OCI-LY3 (cell line): ENCODE results near the gene STK32B.
"Not testable (repeated sequence)": the region's sequence is repeated elsewhere in the genome, so short reads cannot be mapped to it uniquely, and the experiment has no call there.

Experiments
- H2AFZ ChIP-seq: fragments of 200-600, 300-600 bp; shearing (Covaris generic); 2 replicates; pipeline ENCODE4 v1.6.0; 2014; ENCODE audit warnings: antibody characterized with exemption, low read depth, low read length
- H3K27ac ChIP-seq: fragments of 200-600, 300-600 bp; sonication (generic); 2 replicates; pipeline ENCODE4 v1.5.1; 2014; ENCODE audit warnings: mild to moderate bottlenecking, low read length, moderate library complexity, mixed read lengths
- H3K27me3 ChIP-seq: fragments of 200-600, 300-600 bp; sonication (generic); 2 replicates; pipeline ENCODE4 v1.6.1; 2014; ENCODE audit warnings: low read depth, low read length, mixed read lengths
- H3K36me3 ChIP-seq: fragments of 200-600, 300-600 bp; sonication (generic); replicated peaks from 2 replicates; pipeline ENCODE3; 2014; ENCODE audit warnings: low read depth, low read length, mixed read lengths
- H3K4me1 ChIP-seq: fragments of 300-600, 200-600 bp; sonication (generic); 2 replicates; pipeline ENCODE4 v1.6.1; 2014; ENCODE audit warnings: low read length, mixed read lengths
- H3K4me2 ChIP-seq: fragments of 200-600, 300-600 bp; sonication (generic); 2 replicates; pipeline ENCODE4 v1.6.1; 2014; ENCODE audit warnings: low read length, mixed read lengths
- H3K4me3 ChIP-seq: fragments of 300-600, 200-600 bp; sonication (generic); 2 replicates; pipeline ENCODE4 v1.5.1; 2014; ENCODE audit warnings: antibody characterized with exemption, mild to moderate bottlenecking, low read length, moderate library complexity
- H3K79me2 ChIP-seq: fragments of 300-600, 200-600 bp; shearing (Covaris generic); 2 replicates; pipeline ENCODE4 v1.6.1; 2014; ENCODE audit warnings: mild to moderate bottlenecking, low read length, mixed read lengths
- H3K9ac ChIP-seq: fragments of 300-600, 200-600 bp; shearing (Covaris generic); 2 replicates; pipeline ENCODE4 v1.6.0; 2014; ENCODE audit warnings: mild to moderate bottlenecking, low read length, moderate library complexity
- H3K9me3 ChIP-seq: fragments of 200-600, 300-600 bp; shearing (Covaris generic); 2 replicates; pipeline ENCODE4 v1.6.1; 2014; ENCODE audit warnings: low read length, mixed read lengths; ENCODE audit not compliant: insufficient read depth
- H4K20me1 ChIP-seq: fragments of 200-600, 300-600 bp; sonication (generic); 2 replicates; pipeline ENCODE4 v1.6.1; 2016; ENCODE audit warnings: low read length, mixed read lengths; ENCODE audit not compliant: insufficient read depth
- EZH2phosphoT487 ChIP-seq: fragments of 200-600 bp; shearing (Covaris generic); IDR thresholded peaks from 2 replicates; pipeline ENCODE4 v1.6.1; 2018; ENCODE audit warnings: antibody characterized with exemption, mixed run types, low read depth
- TF ChIP-seq, protein P1 (sequence below): fragments of 200-600, 300-600 bp; sonication (generic); IDR thresholded peaks from 2 replicates; pipeline ENCODE4 v1.5.1; 2014; ENCODE audit warnings: antibody characterized with exemption, low read length, low read depth

The STK32B gene

DNA sequence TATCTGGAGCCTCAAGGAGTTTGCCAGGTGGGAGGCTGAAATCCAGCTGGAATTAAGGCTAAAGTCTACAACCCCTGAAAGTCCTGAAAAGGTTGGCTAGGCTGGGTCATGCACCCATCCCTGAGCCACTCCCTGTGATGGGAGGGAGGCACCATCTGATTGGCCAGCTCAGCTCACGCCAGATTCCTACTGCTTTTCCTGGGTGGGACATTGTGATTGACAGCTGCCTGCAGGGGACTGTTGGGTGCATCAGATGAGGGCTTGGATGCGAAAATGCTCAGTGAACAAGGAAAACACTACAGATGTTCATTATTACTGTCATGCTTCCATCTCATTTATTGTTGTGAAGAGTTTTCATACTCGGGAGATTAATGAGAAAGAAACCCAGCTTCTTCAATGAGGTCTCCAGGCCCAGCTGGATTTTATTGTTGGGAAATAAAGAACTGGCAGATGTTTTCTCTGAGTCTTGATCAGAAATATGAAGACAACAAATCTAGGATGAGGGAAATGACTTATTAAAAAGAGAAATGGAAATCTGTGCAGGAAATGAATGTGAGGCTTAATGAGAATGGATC, 185.9 kb downstream of the STK32B start:
- no peaks in the 10 kb centered on the region for H4K20me1 ChIP-seq
- H3K79me2 ChIP-seq = no peaks in the 10 kb centered on the region
- no peaks in the 10 kb centered on the region for H3K9me3 ChIP-seq
- TF ChIP-seq EZH2phosphoT487 = no peak
- TF ChIP-seq, protein P1, sequence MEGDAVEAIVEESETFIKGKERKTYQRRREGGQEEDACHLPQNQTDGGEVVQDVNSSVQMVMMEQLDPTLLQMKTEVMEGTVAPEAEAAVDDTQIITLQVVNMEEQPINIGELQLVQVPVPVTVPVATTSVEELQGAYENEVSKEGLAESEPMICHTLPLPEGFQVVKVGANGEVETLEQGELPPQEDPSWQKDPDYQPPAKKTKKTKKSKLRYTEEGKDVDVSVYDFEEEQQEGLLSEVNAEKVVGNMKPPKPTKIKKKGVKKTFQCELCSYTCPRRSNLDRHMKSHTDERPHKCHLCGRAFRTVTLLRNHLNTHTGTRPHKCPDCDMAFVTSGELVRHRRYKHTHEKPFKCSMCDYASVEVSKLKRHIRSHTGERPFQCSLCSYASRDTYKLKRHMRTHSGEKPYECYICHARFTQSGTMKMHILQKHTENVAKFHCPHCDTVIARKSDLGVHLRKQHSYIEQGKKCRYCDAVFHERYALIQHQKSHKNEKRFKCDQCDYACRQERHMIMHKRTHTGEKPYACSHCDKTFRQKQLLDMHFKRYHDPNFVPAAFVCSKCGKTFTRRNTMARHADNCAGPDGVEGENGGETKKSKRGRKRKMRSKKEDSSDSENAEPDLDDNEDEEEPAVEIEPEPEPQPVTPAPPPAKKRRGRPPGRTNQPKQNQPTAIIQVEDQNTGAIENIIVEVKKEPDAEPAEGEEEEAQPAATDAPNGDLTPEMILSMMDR = no peak
- no peaks in the 10 kb centered on the region for H3K4me1 ChIP-seq
- H3K4me2 ChIP-seq = no peak overlapping the region
- H3K27ac ChIP-seq = no peak overlapping the region
- no peak overlapping the region for H2AFZ ChIP-seq
- no peaks in the 10 kb centered on the region for H3K36me3 ChIP-seq
- no peak overlapping the region for H3K9ac ChIP-seq
- no peak overlapping the region for H3K4me3 ChIP-seq
- peaks cover 23% of the 10 kb centered on the region; the same call in 1 of the 2 replicates for H3K27me3 ChIP-seq

DNA sequence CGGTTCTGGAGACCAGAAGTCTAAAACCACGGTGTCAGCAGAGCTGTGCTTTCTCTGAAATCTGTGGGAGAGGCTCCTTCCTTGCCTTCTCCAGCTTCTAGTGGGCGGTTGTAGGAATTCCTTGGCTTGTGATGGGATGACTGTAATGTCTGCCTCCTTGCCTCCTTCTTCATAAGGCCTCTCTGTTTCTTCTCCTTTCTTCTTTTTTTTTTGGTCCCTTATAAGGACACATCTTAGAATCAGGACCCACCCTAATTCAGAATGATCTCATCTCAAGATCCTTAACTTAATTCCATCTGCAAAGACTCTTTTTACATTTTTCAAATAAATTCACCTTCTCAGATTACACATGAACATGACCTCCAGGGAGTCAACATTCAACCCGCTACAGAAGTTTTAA, 186.9 kb downstream of the STK32B start:
- peaks cover 23% of the 10 kb centered on the region; the same call in 1 of the 2 replicates for H3K27me3 ChIP-seq
- no peak for TF ChIP-seq EZH2phosphoT487
- TF ChIP-seq, protein P1 = no peak
- no peak overlapping the region for H3K4me3 ChIP-seq
- no peaks in the 10 kb centered on the region for H3K36me3 ChIP-seq
- no peaks in the 10 kb centered on the region for H3K9me3 ChIP-seq
- H3K4me2 ChIP-seq = no peak overlapping the region
- H3K79me2 ChIP-seq = no peaks in the 10 kb centered on the region
- H3K4me1 ChIP-seq = no peaks in the 10 kb centered on the region
- H3K27ac ChIP-seq = no peak overlapping the region
- no peak overlapping the region for H2AFZ ChIP-seq
- no peak overlapping the region for H3K9ac ChIP-seq
- no peaks in the 10 kb centered on the region for H4K20me1 ChIP-seq

DNA sequence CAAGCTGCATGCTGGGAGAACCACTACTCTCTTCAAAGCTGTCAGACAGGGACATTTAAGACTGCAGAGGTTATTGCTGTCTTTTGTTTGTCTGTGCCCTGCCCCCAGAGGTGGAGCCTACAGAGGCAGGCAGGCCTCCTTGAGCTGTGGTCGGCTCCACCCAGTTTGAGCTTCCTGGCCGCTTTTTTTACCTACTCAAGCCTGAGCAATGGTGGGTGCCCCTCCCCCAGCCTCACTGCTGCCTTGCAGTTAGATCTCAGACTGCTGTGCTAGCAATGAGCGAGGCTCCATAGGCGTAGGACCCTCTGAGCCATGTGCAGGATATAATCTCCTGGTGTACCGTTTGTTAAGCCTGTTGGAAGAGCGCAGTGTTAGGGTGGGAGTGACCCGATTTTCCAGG, 195.8 kb downstream of the STK32B start:
- not testable (repeated sequence) for H3K79me2 ChIP-seq, H3K4me2 ChIP-seq

DNA sequence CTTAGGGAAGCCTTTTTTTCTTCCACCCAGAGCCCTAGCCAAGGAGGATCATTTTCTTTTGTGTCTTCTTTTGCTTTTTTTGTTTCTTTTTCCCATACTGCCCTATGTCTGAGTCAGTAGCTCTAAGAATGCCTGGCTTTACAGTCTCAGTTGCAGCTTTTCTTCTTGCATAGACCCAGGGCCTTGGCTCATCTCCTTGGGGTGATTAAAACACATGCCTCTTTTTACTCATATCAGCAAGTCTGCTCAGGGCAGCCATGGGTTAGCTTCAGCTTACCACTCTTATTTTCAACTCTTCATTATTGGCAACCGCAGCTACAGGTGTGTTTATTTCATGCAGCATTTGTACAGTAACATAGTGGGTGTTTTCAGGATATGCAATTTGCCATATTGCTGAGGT, 196.5 kb downstream of the STK32B start:
- H3K27ac ChIP-seq = no peak overlapping the region
- H3K4me3 ChIP-seq = no peak overlapping the region
- no peak overlapping the region for H3K9ac ChIP-seq
- H3K4me1 ChIP-seq = no peaks in the 10 kb centered on the region
- H3K27me3 ChIP-seq = no peaks in the 10 kb centered on the region
- no peaks in the 10 kb centered on the region for H3K36me3 ChIP-seq
- no peak overlapping the region for H3K4me2 ChIP-seq
- no peaks in the 10 kb centered on the region for H3K79me2 ChIP-seq
- no peaks in the 10 kb centered on the region for H3K9me3 ChIP-seq
- TF ChIP-seq, protein P1 = no peak
- TF ChIP-seq EZH2phosphoT487 = no peak
- H2AFZ ChIP-seq = no peak overlapping the region
- no peaks in the 10 kb centered on the region for H4K20me1 ChIP-seq

More for the DNA sequence above, 195.8 kb downstream of the STK32B start:
- H3K4me1 ChIP-seq, H2AFZ ChIP-seq, H3K27me3 ChIP-seq, H3K27ac ChIP-seq, H3K9me3 ChIP-seq, H3K36me3 ChIP-seq, H3K9ac ChIP-seq, H3K4me3 ChIP-seq, H4K20me1 ChIP-seq: not testable (repeated sequence)

DNA sequence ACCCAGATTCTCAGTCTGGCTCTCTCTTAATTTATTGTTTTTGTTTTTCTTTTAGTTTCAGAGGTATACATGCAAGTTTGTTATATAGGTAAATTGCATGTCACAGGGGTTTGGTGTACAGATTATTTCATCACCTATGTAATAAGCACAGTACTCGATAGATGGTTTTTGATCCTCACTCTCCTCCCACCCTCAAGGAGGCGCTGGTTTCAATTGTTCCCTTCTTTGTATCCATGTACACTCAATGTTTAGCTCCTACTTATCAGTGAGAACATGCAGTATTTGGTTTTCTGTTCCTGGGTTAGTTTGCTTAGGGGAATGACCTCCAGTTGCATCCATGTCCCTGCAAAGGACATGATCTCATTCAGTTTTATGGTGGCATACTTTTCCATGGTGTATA, 198.4 kb downstream of the STK32B start:
- Histone ChIP-seq H4K20me1 (no peaks in the 10 kb centered on the region), H3K27ac (no peak overlapping the region), H3K4me1 (no peaks in the 10 kb centered on the region), H3K9me3 (no peaks in the 10 kb centered on the region), H3K36me3 (no peaks in the 10 kb centered on the region), H3K27me3 (no peaks in the 10 kb centered on the region), H3K79me2 (no peaks in the 10 kb centered on the region), H3K9ac (no peak overlapping the region), H3K4me2 (no peak overlapping the region), H3K4me3 (no peak overlapping the region), H2AFZ (no peak overlapping the region)
- TF ChIP-seq, protein P1 = no peak
- no peak for TF ChIP-seq EZH2phosphoT487

DNA sequence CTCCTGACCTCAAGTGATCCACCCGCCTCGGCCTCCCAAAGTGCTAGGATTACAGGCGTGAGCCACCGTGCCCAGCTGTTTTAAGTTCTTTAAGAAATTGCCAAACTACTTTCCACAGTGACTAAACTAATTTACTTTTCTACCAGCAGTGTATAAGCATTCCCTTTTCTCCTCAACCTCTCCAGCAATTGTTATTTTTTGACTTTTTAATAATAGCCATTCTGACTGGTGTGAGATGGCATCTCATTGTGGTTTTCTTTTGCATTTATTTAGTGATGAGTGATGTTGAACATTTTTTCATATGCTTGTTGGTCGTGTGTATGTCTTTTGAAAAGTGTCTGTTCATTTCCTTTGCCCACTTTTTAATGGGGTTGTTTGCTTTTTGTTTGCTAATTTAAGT, 199.3 kb downstream of the STK32B start:
- not testable (repeated sequence) for H3K36me3 ChIP-seq, H3K9ac ChIP-seq, H3K9me3 ChIP-seq, H3K4me3 ChIP-seq, H3K4me1 ChIP-seq, H3K27me3 ChIP-seq, H4K20me1 ChIP-seq, H2AFZ ChIP-seq, H3K27ac ChIP-seq, H3K4me2 ChIP-seq, H3K79me2 ChIP-seq
